Measurements from ENCODE around the gene STK17B. TPM values are rescaled to one million over a fixed set of nuclear protein-coding genes. Genes with fewer than 3 reads are reported as not detected.
"Not testable (repeated sequence)": the region's sequence is repeated elsewhere in the genome, so short reads cannot be mapped to it uniquely, and the experiment has no call there.

STK17B gene
- total RNA-seq, 2 experiments from 2014 or later: 175 to 176 TPM

- Mint-ChIP-seq H3K9me3 (peaks cover 35% of the 10 kb centered on the region), H3K36me3 (peaks cover 13% of the 10 kb centered on the region), H3K4me1 (ENCODE audit: low read depth) (peaks cover 14% of the 10 kb centered on the region)
- H3K27ac Mint-ChIP-seq; H3K27me3 Mint-ChIP-seq; POLR2A ChIA-PET; intact Hi-C loops (cut with micrococcal nuclease); H3K4me3 Mint-ChIP-seq; DNase-seq: not testable (repeated sequence)
- CTCF ChIA-PET: interaction anchor here (3.2 kb wide), 1 partner anchor 11 kb away, joined by 15 read pairs; no protein-coding TSS in a partner anchor
Measured at GRCh38 chr2:196089448-196089847, 81.9 kb downstream of the STK17B start.

- peaks cover 22% of the 10 kb centered on the region for H3K36me3 Mint-ChIP-seq
- POLR2A ChIA-PET: no interaction called here
- intact Hi-C loops (cut with micrococcal nuclease): no loop called here
Measured at GRCh38 chr2:196088203-196088602, 83.2 kb downstream of the STK17B start.

DNA sequence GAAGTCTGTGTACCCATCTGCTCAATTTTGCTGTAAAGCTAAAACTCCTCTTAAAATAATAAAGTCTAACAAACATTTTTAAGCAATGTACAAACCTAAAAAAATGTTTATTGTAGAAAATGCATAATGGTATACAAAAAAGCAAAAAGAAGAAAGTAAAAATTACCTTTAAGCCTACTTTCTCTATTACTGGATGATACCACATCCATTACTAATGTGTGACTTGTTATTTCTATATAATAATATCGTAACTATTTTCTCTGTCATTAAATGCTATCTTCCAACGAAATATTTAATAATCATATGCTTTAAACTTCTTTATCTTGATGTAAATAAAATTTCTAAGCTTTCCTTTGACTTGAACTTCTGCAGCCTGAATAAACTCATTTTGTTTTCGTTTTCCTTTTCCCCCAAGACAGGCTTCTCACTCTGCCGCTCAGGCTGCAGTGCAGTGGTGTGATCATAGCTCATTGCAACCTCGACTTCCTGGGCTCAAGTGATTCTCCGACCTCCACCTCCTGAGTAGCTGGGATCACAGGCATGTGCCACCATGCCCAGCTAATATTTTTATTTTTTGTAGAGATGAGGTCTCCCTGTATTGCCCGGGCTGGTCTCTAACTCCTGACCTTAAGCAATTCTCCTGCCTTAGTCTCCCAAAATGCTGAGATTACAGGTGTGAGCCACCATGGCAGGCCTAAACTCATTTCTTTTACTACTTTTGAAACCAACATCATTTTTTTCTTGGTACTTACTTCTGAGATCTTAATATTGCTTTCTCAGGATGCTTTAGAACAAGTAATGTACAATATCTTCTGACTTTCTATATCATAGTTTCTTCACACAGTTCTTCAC is 84.6 kb downstream of the STK17B start:
- intact Hi-C loops (cut with micrococcal nuclease): no loop called here
- CTCF ChIA-PET: interaction anchor here (0.7 to 1.4 kb wide), 3 partner anchors 8 to 10 kb away, joined by 3 to 4 read pairs (median 3); no protein-coding TSS in a partner anchor
- H3K27me3 Mint-ChIP-seq: no peaks in the 10 kb centered on the region
- DNase-seq: no peak
- peaks cover 41% of the 10 kb centered on the region for H3K9me3 Mint-ChIP-seq
- no peak overlapping the region for H3K4me3 Mint-ChIP-seq
- peaks cover 27% of the 10 kb centered on the region for H3K36me3 Mint-ChIP-seq
- no peak overlapping the region for H3K27ac Mint-ChIP-seq
- POLR2A ChIA-PET: interaction anchor here (0.6 kb wide), 1 partner anchor 638 kb away, joined by 3 read pairs; no protein-coding TSS in a partner anchor
- H3K4me1 Mint-ChIP-seq (ENCODE audit: low read depth): peaks cover 14% of the 10 kb centered on the region

More at GRCh38 chr2:196088203-196088602, 83.2 kb downstream of the STK17B start:
- Mint-ChIP-seq H3K27ac (no peak overlapping the region), H3K4me1 (ENCODE audit: low read depth) (peaks cover 14% of the 10 kb centered on the region), H3K4me3 (no peak overlapping the region), H3K9me3 (peaks cover 35% of the 10 kb centered on the region), H3K27me3 (no peaks in the 10 kb centered on the region)
- CTCF ChIA-PET: interaction anchor here (3.2 kb wide), 1 partner anchor 10 kb away, joined by 15 read pairs; no protein-coding TSS in a partner anchor
- DNase-seq: no peak

- Mint-ChIP-seq H3K36me3 (peaks cover 21% of the 10 kb centered on the region), H3K27me3 (no peaks in the 10 kb centered on the region), H3K4me1 (ENCODE audit: low read depth) (peaks cover 16% of the 10 kb centered on the region), H3K27ac (no peak overlapping the region), H3K4me3 (no peak overlapping the region), H3K9me3 (peaks cover 28% of the 10 kb centered on the region)
- POLR2A ChIA-PET: no interaction called here
- no peak for DNase-seq
- CTCF ChIA-PET: no interaction called here
- intact Hi-C loops (cut with micrococcal nuclease): no loop called here
Measured at GRCh38 chr2:196083601-196084000, 87.8 kb downstream of the STK17B start.

Other genes with a start within 250 kb of the STK17B start
- gene DNAH7, start 102.7 kb downstream of the STK17B start, total RNA-seq: under 1 TPM; 0.07 to 0.17 TPM

All from activated CD4-positive, alpha-beta memory T cell treated with anti-CD3 and anti-CD28 coated beads for 36 hours (primary cell).